Stimulated activated CD4-positive, alpha-beta T cell treated with anti-CD3 and anti-CD28 coated beads, Interleukin-1b, Interleukin-23, amount 100 ng/mL, for 4 hours (primary cell): Measurements from ENCODE around the gene MGMT.

Experiments
- DNase-seq, 2 donors: peaks; one replicate each; pipeline ENCODE4 v3.0.0-alpha.2; 2020; ENCODE audit warnings: low read depth in 2 of 2

The MGMT gene

DNA sequence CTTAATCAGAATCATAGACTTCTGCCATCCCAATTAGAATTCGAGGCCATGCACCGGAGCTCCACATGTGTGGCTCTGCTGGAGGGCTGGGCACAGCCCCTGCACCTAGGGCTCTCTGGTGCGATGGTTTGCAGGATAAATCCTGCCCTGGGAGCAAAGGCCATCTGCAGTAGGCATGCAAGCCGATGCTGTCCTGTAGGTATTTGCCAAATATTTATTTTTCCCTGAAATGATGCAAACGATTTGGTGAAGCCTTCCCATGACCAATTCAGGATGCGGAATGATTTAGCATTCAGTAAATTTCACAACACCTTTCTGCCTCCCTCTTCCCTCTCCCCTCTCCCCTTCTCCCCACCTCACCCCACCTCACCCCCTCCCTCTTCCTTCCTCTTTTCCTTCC is 326.4 kb downstream of the MGMT start:
- DNase-seq, result no peak

DNA sequence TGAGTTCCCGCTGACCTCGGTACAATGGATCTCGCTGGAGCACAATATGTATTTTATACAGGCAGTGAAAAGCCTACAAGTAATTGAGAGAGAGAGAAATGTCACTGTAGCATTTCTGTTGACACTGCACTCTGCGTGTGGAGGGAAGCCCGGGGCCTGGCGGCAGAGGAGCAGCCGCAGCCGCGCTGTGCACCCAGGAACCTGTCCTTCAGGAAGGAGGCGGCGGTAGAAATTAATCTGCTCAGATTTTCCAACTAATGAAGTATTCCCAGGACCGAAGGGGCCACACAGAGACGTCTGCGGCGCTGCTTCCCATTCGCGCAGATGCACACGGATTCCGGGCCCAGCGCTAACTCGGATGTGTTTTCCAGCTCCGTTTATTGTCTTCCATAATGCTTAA is 327.0 kb downstream of the MGMT start:
- DNase-seq, result no peak

DNA sequence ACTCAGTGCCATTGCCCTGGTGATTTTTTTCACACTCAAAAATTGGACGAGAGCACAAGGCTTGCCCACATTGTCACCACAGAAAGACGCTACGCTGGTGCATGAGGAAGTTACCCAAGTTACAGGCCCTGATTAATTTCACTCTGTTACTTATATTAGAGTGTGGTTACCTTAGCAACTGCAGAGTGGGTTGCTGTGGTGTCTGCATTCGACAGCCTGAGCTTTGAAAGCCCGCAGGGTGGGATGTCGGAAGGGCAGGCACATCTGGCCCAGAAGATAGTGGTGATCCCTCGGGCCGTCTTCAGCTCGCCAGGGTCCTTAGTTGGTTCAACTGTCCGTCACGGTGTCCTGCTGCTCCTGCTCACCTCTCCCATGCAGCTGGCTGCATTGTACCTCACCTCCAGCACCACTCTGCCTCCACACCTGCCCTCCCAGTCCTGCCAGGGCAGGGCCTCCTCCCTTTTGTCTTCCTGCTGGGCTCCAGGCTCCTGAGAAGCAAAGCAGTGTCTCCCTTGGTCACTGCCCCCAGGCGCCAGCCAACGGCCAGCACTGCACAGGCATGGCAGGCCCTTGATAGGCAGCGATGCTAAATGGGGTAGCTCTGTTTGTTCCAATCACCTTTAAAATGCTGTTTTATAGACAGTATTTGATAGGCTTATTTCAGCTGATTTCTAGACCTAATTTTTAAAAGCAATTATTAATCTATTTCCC is 329.8 kb downstream of the MGMT start:
- no peak for DNase-seq

DNA sequence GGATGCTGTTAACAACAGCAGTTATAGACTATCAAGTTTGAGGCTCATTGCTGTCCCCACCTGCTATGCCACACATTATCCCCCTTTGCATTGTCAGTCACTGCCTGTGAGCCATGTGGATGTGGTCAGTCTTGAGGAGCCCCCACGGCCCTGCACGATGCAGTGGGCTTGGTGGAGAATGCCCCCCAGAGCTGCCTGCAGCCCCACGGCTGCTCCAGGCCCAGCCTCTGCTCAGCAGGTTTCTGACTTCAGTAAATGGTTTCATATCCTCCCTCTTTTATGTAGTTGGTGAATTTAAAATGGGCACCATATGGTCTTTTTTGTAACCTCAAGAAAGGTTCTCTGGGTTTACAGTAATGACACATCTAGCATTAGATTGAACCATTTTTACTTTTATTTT is 332.9 kb downstream of the MGMT start:
- DNase-seq, result no peak

DNA sequence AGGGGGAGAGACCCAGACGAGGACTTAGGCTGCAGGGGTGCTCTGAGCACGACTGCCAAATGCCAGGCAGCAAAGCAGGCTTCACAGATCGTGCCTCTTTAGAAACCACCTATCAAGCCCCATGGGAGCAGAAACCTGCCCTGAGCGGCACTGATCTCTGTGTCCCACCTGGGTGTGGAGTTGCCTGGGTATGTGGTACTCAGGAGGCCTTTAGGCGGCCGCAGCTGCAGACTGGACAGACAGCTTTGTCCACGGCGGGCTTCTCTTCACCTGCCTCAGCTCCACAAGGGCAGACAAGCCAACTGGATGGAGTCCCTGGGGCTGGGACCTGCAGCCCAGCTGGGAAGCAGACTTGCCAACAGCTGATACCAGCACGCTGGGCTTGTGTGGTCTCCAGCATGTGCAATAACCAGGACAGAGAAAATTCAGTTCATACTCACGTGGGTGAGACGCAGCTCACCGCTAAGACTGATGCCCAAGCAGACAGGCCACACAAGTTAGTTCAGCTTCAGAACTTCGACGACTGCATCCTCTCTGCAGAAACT is 333.8 kb downstream of the MGMT start:
- no peak for DNase-seq

DNA sequence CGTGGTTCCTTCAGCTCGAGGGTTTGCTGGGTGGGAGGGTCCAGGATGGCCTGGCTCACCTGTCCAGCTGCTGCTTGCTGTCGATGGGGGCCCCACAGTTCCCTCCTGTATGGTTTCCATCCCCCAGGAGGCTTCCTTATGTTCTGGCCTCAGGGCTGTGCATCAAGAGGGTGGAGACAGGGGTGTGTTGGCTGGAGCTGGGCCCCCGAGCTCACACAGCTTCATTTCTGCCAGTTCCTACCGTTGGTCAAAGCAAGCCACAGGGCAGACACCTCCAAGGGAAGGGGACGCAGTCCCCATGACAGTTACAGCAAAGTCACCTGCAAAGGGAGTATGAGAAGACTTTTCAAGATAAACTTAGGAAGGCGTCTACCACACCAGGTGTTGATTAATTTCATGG is 340.2 kb downstream of the MGMT start:
- no peak for DNase-seq

DNA sequence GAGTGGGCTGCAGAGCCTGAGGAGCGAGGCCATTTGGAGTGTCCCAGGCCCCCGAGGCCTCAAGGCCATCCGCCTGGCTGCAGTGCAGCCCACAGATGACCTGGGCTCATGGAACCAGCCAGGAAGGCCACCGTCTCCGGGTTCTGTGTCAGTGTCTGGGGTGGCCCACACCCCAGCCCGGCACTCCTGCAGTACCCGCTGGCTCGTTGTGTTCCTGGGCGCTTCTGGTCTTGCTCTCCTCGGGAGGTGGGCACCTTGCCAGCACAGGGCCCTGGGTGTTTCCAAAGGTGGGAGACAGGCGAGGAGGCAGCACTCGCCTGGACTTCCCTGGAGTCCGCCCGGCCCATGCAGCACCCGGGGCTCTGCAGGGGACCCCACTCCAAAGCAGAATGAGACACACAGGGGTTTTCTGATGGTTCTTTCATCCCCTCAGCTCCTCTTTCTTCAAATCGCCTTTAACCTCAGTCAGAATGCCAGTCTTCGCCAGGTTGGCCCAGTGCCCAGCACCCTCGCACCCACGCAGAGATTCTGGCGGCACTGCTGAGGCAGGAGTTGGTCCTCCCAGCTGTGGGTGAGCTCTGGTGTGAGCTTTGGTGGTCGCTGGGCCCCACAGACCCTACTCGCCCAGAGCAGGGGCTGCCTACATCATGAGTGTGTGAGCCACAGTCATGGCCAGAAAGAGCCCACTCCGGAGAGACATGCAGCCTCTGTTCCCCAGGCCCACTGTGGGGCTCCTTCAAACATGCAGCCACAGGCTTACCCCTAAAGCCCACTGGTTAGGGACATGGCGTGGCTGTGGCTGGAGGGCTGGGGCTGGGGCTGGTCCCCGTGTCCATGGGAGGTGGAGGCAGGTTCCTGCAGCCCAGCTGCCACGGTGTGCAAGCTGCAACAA is 341.3 kb downstream of the MGMT start:
- DNase-seq, result no peak

DNA sequence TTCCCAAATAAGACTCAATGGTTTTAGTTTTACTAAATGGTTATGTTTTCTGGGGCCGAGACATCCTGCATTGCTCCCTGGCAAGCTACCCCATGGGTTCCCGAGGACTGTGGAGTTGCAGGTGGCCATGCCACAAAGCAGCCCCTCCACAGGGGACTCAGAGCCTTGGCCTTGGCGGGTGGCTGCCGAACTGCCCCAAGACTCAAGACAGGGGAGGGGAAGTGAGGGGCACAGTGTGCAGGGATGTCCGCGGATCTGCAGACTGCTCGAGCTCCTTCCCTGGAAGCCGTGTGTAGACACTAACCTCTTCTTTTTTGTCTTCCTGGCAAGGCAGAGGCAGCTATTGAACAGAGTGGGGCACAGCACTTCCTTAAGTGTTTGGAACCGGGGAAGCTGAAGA is 342.4 kb downstream of the MGMT start:
- DNase-seq, result no peak

DNA sequence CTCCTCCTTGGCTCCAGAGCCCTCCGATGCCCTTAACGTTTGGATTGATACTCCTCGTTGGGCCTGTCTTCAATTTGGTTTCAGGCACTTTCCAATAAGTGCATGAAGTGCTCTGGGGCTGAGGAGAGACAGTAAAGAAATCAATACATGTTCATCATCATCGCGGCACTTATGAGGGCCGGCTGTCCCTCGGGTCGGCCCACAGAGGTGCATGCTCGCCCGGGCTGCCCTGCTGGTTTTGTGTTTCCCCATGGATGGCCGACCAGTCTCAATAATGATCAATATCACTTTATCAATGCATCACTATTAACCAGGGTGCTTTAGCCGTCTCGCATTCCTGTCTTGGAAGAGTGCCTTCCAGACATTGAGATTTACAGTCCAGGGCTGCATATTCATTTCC is 342.8 kb downstream of the MGMT start:
- no peak for DNase-seq

DNA sequence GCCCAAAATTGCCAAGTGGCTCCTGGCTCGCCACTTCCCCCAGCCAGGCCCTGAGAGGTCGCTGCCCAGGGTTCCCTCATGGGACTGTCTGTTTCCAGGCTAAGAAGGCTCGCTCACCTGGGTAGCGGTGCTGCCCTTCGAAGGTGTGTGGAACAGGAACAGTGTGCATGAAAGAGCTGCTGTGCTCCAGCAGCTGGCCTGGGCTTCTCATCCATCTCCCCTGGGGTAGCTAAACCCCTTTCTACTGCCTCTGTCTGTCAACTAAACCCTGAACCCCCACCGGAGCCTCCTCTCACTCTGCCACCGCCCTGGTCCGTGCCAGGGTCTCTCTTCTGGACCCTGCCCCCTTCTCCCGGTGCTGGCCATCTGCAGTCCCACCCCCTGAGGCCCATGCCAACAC is 344.2 kb downstream of the MGMT start:
- DNase-seq, result no peak

DNA sequence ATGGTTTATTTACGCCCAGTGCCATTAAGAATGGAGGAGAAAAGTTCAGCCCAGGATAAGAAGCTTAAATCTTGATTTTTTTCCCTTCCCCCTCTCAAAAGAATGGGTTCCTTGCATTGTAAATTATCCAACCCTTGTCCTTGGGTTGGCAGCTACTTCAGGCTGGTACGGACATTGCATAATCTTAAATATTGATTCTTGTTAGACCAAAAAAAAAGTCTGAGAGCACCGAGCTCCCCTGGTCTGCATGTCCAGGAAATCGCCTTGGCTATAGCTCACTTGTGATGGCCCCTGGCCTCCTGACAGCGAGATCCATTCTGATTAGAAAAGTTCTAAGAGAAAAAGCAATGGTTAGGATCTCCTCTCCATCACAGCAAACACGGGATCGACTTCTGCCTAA is 345.4 kb downstream of the MGMT start:
- no peak for DNase-seq

DNA sequence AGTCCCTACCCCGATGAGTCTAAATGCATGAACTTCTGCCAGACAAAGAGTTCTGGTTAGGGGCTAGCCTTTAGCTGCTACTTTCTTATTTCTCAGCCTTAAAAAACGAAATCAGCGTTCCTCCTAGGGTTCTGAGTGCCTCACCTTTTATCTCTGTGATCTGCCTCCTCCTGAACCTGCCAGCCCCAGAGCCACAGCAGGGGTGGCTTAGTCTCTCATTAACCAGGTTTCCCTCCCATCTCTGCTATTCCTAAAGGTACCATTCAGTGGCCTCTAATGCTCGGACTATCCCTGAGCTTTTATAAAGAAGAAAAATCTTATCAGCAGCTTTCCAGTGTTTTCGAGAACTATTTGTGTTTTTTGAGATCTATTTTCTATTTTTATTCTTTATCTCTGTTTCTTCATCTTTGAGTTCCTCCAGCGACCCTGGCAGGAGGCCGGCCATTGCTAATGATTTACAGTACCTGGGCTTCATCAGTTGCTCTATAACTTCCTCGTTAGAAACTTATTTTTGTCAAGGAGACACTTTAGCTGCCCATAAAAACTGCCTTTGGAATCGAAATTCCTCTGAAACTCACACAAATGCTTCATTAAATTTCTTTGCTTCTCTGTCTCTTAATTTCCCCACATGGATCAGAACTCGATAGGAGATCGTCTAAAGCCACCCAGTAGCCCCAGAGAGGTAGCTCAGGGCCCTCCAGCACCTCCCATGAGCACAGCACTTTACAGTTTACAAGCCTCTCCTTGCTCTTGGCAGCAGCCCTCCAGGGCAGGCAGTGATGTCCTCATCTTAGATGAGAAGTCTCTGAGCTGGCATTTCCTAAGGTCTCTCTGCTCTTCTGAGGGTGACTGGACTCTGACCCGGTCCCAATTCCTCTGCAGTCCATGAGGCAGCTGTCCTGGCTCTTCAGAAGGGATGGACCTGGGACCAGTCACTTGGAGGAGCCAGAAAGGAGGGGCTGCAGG is 347.9 kb downstream of the MGMT start:
- DNase-seq, result no peak

DNA sequence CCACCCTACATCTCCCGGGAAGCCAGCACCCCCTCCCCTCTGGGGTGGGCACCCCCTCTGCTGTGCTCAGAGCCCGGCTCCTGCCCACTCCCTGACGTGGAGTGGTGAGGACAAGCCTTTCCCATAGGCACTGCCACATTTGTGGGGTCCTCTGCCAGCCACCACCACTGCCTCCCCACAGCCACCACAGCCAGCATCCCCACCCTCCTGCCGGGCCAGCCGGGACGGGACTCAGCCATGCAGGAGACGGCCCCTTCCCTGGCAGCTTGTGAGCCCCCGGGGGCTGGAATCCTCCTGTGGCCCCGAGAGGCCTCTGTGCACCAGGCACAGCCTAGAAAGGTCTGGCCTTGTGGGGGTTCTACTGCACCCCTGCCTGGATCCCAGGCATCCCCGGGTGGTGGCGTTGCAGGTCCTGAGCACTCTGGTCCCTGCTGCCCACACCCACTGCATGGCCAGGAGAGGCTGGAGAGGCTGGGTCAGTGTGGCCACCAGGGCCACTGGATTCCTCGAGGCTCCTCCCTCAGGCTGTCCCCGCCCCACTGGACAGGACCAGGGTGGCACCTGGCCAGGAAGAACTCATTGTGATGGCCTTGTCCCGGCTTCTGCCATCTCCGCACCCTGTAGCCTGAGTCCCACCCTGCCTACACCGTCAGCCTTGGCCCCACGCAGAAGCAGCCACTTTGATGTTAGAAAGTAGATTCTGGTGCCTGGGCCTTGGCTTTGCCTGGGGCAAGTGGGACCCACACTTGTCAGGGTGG is 349.0 kb downstream of the MGMT start:
- DNase-seq, result no peak

DNA sequence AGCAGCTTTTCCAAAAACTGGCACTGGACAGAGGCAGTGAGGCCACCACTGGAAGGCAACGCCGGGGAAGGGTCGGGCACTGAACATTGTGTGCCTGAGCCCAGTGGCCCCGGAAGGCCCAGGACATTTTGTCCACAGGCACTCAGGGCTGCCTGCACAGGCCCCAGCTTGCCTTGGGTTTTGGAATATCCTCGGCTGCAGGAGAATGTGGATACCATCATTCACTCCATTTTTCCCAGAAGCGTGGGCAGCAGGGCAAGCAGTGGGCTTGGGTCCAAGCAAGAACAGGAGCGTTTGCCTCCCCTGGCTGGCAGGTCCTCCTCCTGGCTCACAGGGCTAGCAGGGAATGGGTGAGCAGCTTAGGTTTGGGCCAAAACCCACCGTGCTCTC is 349.6 kb downstream of the MGMT start:
- no peak for DNase-seq
